HG03354 (cell line): Measurements from ENCODE around the gene SLC16A11.
A peak's percentile ranks its signal among the peaks of the same experiment; 100 is the strongest.
"Not testable (repeated sequence)": the region's sequence is repeated elsewhere in the genome, so short reads cannot be mapped to it uniquely, and the experiment has no call there.

Experiments
- ATAC-seq: cut with Tn5 transposase; IDR thresholded peaks from one replicate; pipeline ENCODE4 v1.9.1; 2021; ENCODE audit warnings: mild to moderate bottlenecking; ENCODE audit not compliant: unreplicated experiment, poor library complexity, severe bottlenecking

The SLC16A11 gene

GRCh38 chr17:7060165-7060891 is 16.4 kb upstream of the SLC16A11 start:
- ATAC-seq = no peak

- ATAC-seq = no peak
These were observed 15.0 kb upstream of the SLC16A11 start for GRCh38 chr17:7058831-7059447.

DNA sequence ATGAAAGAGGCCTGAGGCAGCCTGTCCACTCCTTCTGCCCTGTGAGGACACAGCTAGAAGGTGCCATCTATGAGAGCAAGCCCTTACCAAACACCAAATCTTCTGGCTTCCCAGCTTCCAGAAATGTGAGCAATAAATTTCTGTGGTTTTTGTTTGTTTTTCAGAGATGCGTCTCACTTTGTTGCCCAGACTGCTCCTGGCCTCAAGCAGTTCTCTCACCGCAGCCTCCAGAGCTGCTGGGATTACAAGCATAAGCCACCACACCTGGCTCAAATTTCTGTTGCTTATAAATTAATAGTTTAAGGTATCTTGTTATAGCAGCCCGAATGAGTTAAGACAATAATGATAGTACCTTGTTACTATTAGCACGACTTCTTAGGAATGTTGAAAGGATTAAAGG is 12.5 kb upstream of the SLC16A11 start:
- no peak for ATAC-seq

DNA sequence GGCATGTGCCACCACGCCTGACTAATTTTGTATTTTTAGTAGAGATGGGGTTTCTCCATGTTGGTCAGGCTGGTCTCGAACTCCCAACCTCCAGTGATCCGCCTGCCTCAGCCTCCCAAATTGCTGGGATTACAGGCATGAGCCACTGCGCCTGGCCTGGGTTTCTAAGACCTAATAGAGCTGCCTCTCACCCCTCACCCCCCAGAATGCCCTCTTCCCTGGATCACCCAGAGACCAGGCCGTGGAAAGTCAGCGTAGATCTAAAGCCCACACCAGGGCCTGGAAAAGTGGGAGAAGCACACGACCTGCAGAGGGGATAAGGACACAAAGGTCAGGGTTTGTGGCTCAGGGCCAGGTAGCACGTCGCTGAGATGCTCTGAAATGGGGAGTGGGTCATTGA is 6.7 kb upstream of the SLC16A11 start:
- not testable (repeated sequence) for ATAC-seq

GRCh38 chr17:7048968-7049367 is 5.1 kb upstream of the SLC16A11 start:
- ATAC-seq = no peak

GRCh38 chr17:7047566-7047965 is 3.7 kb upstream of the SLC16A11 start:
- ATAC-seq = no peak

DNA sequence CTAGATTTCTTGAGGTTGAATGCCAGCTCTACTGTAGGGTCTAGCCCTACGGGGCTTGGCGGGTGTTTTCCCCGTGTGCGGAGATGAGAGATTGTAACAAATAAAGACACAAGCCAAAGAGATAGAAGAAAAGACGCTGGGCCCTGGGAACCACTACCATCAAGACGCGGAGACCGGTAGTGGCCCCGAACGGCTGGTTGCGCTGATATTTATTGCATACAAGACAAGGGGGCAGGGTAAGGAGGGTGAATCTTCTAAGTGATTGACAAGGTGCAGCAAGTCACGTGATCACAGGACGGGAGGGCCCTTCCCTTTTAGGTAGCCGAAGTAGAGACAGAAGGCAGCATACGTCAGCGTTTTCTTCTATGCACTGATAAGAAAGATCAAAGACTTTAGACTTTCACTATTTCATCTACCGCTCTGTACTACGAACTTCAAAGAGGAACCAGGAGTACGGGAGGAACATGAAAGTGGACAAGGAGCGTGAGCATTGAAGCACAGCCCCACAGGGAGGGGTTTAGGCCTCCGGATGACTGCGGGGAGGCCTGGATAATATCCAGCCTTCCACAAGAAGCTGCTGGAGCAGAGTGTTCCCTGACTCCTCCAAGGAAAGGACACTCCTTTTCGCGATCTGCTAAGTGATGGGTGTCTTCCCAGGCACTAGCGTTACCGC is 3.0 kb upstream of the SLC16A11 start:
- ATAC-seq = not testable (repeated sequence)

DNA sequence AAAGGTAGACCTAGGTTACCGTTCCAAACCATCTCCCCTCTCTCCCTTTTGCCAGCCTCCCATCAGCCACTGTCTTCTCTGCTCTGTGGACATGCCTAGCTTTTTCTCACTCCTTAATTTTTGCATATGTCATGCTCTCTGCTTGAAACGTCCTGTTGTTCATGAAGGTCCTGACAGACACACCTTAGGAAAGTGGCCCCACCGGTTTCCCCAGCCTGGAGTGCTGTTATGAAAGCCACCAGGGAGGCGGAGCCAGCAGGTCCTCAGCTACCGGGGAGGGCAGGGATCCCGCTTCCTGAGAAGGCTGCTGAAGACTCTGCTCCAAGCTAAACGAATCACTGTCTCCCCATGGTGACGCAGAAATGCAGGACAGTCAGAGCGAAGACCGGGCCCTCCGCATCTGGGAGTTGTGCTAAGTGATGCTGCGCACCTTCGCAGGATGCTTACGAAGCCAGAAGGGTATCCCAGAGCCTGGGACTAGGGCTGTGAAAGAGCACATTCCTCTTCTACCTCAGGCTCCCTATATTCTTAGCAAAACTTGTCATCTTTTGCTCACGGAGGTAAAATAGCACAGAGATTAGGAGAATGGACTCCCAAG is 2.3 kb upstream of the SLC16A11 start:
- no peak for ATAC-seq

GRCh38 chr17:7045492-7046126 is 1.7 kb upstream of the SLC16A11 start:
- ATAC-seq = no peak

DNA sequence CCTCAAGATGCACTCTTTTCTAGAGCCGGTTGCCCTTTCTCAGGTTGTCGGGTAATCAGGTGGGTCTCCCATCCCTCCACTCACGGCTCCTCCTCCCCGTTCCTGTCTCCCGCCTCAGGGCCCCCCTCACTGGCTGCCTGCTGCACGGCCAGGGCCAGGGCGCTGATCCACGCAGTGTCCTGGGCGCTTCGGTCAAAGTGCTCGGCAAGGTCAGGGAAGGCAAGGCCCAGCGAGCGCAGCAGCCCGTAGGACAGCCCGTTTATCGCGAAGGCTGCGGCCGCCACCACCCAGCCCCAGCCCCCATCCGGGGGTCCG is 753 bp downstream of the SLC16A11 start:
- no peak for ATAC-seq

DNA sequence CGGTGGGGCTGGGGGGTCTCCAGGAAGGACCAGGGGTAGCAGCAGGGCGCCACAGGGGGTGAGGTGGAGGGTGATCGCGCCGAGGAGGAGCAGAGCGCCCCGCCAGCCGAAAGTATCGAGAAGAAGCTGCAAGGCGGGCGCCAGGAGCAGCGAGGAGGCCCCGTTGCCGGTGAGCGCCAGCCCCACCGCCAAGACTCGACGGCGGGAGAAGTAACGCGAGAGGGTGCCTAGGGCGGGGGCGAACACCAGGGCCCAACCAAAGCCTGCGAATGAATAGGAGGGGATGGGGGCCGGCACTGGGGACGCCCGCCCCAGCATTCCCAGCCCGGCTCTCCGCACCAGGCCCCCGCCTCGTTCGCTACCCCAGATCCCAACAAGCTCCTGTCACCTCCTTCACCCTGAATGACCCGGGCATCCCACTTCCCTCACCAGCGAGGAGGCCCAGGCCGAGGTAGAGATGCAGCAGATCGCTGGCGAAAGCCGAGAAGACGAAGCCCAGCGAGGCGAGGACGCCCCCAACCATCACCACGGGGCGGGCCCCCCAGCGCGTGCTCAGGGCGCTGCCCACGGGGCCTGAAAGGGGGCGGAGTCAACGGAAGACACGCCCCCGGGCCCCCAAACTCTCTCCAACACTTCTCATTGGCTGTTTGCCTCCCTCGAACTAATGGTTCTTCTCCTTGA is 1.3 kb downstream of the SLC16A11 start:
- ATAC-seq = no peak

GRCh38 chr17:7041607-7042500 is 2.0 kb downstream of the SLC16A11 start:
- no peak for ATAC-seq

DNA sequence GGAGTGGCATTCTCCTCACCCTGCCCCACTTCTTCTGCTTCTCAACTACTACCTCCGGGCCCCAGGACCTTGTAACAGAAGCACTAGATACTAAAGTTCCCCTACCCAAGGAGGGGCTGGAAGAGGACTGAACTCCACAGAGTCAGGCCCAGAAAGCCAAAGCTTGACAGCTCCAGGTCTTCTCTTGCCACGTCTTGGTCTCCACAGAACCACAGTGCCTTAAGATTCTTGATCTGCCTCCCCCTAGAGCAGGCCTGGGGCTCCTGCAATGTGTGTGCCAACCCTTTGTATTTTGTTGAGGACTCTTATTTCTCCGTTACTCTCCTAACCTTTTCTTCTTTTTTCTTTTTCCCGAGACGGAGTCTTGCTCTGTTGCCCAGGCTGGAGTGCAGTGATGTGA is 4.1 kb downstream of the SLC16A11 start:
- ATAC-seq = no peak

- ATAC-seq = no peak
These were observed 5.6 kb downstream of the SLC16A11 start for GRCh38 chr17:7038025-7038862.

- peak; percentile 91 for ATAC-seq
These were observed 8.1 kb downstream of the SLC16A11 start, which contains the start of gene SLC16A13 for GRCh38 chr17:7035591-7036368. Gene SLC16A13, plus strand, starts transcription at chr17:7036015. Its CDS starts 368 bp downstream, at chr17:7036383.

DNA sequence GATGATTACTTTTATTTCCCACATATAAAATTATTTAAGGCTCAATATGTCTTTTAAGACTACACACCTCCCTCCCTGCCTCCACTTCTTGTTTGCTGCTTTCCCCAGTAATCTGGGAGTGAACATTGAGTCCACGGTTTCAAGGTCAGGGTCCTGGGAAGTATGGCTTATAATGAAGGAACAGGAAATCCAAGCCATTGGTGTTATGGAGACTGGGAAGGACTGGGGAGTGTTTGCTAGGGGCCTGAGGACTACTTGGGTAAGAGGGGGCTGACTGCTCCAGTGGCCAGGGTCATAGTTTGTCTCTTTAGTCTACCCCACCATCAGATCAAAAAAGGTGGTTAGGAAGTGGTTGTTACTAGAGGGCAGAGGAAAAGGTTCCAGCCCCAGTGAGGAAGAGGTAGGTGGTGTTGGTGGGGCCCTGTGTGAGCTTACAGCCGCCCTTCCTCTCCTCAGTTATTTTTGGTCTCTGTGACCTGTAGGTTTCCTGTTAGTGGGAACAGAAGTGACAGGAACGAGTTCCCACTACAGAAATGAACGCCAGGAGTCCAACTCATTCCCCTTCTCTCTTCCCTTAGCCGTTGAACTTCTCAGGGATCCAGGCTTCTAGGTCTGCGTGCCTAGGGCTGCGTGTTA is 8.8 kb downstream of the SLC16A11 start:
- peak; percentile 22 for ATAC-seq

GRCh38 chr17:7029659-7030058 is 14.2 kb downstream of the SLC16A11 start:
- no peak for ATAC-seq
